HG03064 (cell line): ENCODE results near the gene TYMS.

ENCODE experiments used
- ATAC-seq: cut with Tn5 transposase; IDR thresholded peaks from one replicate; pipeline ENCODE4 v1.9.1; 2021; ENCODE audit warnings: low read depth; ENCODE audit not compliant: unreplicated experiment

The TYMS gene

GRCh38 chr18:644395-645004 is 13.0 kb upstream of the TYMS start:
- ATAC-seq = peak; percentile 65

DNA sequence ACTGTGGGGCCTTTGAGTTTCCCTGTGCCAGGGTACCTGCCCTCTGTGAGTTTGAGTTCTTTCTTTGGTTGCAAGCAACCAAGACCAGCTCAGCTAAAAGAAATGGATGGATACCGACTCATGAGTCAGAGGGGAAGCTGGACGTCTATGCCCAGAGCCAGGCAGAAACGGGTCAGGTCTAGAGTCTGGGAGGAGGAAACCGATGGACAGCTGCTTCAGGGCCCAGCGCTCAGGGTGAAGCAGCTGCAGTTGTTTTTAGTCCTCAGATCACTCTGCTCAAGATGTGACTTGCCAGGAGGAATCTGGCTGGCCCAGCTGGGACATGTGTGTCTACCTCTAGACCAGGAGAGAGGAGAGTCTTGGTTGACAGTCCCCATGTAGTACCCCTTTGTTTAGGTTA is 10.1 kb upstream of the TYMS start:
- ATAC-seq = no peak

DNA sequence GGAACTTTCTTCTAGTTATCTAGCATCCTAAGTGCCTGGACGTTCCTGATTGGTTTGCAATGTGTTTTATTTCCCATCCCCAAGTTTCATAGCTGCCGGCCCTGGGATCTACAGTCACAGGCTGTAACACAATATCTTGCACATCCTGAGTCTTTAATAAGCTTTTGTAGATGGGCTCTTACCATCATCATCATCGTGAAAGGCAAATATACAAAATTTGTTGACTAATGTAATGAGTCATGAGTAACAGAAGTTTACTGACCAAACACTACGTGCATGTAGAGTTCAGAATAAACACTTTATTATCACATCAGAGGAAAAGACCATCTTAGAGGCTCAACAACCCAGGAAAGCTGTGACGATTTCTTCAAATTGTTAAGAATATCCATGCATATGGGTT is 8.1 kb upstream of the TYMS start:
- no peak for ATAC-seq

DNA sequence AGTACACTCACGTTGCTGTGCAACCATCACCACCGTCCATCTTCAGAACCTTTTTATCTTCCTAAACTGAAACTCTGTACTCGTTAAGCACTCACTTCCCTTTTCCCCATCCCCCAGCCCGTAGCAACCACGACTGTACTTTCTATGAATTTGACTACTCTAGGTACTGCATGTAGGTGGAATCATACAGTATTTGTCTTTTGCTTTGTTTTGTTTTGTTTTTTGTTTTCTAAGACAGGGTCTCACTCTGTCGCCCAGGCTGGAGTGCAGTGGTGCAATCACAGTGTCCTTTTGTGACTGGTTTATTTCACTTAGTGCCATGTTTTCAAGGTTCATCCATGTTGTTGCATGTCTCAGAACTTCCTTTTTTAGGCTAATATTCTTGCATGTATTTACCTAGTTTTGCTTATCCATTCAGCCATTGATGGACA is 7.0 kb upstream of the TYMS start:
- ATAC-seq = peak; percentile 93

- ATAC-seq = no peak
Measured at GRCh38 chr18:652131-652530, 5.3 kb upstream of the TYMS start.

DNA sequence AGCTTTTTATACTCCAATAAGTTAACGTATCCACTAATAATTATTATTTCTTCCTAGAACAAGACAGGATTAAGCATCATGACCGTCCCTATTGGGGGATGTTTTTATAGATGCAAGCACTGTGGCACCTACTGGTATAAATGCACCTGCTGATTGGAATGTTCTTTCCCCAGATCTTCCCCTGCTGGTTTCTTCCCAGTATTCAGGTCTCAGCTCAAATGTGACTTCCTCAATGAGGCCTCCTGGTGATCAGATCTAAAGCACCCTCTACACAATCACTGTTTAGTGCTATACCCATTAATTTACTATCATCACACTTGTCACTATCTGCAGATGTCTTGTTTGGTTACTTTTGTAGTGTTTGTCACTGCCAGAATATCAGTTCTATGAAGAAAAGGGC is 3.9 kb upstream of the TYMS start:
- no peak for ATAC-seq

- ATAC-seq = no peak
Measured at GRCh38 chr18:654601-655000, 2.9 kb upstream of the TYMS start.

- no peak for ATAC-seq
Measured at GRCh38 chr18:655445-655844, 2.0 kb upstream of the TYMS start.

- peak; percentile 56 for ATAC-seq
Measured at GRCh38 chr18:658001-658946, 821 bp downstream of the TYMS start.

GRCh38 chr18:658947-659533 is 1.6 kb downstream of the TYMS start:
- no peak for ATAC-seq

DNA sequence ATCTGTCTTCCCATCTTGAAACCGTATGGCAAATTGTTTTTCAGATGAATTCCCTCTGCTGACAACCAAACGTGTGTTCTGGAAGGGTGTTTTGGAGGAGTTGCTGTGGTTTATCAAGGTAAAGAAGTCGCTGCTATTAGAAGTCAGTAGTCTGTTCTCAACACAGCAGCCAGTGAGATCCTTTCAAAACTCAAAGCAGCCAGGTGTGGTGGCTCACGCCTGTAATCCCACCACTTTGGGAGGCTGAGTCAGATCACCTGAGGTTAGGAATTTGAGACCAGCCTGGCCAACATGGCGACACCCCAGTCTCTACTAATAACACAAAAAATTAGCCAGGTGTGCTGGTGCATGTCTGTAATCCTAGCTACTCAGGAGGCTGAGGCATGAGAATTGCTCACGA is 2.1 kb downstream of the TYMS start:
- ATAC-seq = no peak

GRCh38 chr18:662197-662596 is 4.7 kb downstream of the TYMS start:
- no peak for ATAC-seq

DNA sequence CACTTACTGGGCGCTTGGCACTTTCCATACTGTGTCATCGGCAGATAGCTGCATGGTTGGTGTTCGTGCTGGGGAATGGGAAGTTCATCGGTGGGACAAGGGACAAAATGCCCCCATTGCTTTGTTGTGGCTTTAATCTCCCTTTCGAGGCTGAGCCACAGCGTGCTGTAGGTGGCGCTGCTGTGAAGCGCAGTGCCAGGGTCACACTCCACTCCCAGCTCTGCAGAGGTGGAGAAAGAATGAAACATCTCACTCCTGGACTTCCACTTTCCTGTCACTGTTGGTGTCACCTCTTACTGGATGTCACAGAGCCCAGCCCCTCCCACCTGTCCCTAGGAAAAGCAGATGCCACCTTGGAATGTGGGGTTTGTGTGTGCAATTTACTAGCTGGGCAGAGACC is 8.7 kb downstream of the TYMS start:
- no peak for ATAC-seq

- no peak for ATAC-seq
Measured at GRCh38 chr18:666628-667027, 9.2 kb downstream of the TYMS start.

DNA sequence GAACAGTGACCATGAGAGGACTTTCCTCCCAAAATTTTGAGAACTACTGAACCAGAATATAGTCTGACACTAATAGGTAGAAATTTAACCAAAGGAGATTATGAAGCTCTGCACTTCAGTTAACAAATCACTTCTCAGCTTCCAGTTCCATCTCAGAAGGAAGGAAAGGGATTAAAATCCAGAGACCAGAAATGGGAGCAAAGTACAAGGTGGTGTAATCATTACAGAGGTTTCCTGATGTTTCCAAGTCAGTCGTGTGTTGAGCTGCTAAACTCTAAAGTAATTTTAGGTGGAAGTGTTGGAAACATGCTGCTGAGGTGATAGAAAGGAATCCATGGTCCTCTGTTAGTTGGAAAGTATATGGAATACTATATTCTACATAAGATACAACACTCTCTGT is 10.8 kb downstream of the TYMS start:
- no peak for ATAC-seq

GRCh38 chr18:669077-669476 is 11.6 kb downstream of the TYMS start:
- no peak for ATAC-seq

GRCh38 chr18:670522-670921 is 13.1 kb downstream of the TYMS start:
- ATAC-seq = no peak

DNA sequence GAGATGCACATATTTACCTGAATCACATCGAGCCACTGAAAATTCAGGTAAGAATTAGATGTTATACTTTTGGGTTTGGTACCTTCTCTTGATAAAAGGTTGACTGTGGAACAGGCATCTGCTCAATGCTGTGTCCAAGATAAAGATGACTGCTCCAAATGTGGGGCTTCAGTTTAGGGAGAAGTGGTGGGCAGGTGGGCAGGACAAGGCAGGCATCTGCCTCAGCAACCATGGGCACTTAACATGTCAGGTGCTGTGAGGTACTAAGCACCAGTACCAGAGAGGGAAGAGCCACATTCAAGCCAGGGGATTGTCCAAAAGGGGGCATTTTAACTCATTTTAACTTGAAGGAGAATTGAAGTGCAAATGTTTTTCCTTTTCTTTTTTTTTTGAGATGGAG is 14.0 kb downstream of the TYMS start:
- ATAC-seq = no peak

DNA sequence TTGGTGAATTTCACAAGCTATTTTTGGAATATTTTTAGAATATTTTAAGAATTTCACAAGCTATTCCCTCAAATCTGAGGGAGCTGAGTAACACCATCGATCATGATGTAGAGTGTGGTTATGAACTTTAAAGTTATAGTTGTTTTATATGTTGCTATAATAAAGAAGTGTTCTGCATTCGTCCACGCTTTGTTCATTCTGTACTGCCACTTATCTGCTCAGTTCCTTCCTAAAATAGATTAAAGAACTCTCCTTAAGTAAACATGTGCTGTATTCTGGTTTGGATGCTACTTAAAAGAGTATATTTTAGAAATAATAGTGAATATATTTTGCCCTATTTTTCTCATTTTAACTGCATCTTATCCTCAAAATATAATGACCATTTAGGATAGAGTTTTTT is 15.9 kb downstream of the TYMS start:
- ATAC-seq = no peak

DNA sequence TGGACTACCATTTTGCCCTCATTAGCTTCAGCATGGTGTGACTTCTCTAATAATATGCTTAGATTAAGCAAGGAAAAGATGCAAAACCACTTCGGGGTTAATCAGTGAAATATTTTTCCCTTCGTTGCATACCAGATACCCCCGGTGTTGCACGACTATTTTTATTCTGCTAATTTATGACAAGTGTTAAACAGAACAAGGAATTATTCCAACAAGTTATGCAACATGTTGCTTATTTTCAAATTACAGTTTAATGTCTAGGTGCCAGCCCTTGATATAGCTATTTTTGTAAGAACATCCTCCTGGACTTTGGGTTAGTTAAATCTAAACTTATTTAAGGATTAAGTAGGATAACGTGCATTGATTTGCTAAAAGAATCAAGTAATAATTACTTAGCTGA is 16.3 kb downstream of the TYMS start:
- ATAC-seq = no peak

DNA sequence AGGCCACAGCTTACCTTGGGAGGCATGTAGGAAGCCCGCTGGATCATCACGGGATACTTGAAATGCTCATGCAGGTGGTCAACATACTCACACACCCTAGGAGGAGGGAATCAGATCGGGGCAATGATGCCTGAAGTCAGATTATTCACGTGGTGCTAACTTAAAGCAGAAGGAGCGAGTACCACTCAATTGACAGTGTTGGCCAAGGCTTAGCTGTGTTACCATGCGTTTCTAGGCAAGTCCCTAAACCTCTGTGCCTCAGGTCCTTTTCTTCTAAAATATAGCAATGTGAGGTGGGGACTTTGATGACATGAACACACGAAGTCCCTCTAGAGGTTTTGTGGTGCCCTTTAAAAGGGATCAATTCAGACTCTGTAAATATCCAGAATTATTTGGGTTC is 17.9 kb downstream of the TYMS start:
- ATAC-seq = no peak

DNA sequence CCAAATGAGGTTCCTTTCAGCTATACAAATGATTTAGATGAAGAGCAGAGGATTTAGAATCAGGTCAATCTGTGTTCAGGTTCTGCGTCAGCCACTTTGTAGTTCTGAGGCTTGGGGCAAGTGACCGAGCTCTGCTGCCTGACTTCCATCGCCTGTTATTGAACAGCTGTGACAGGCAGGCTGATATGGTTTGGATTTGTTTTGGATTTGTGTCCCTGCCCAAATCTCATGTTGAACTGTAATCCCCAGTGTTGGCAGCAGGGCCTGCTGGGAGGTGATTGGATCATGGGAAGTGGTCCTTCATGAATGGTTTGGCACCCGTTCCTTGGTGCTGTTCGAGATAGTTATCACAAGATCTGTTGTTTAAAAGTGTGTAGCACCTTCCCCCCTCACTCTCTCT is 18.6 kb downstream of the TYMS start:
- ATAC-seq = no peak
